B cell (primary cell): ENCODE results near the gene SLC7A5. TPM values are rescaled to one million over a fixed set of nuclear protein-coding genes. Genes with fewer than 3 reads are reported as not detected.

Experiments
- ATAC-seq: fragments of 200-7000 bp; cut with Tn5 transposase; one replicate; pipeline ENCODE4 v1.10.0; 2021; ENCODE audit warnings: low read depth, mild to moderate bottlenecking, moderate number of reproducible peaks, moderate library complexity
- CTCF ChIA-PET: fragments of 350-600 bp; sonication (Branson Sonifier 250); formaldehyde crosslinking; loops from one replicate; lab custom pipeline; 2021; ENCODE audit warnings: antibody characterized with exemption, inconsistent platforms; lab: Charles Lee
- POLR2A ChIA-PET: fragments of 350-600 bp; sonication (Branson Sonifier 250); formaldehyde crosslinking; loops from one replicate; lab custom pipeline; 2021; ENCODE audit warnings: antibody characterized with exemption; lab: Charles Lee
- DNase-seq: peaks from one replicate; pipeline ENCODE4 v3.0.0; 2013
- H2AFZ ChIP-seq: 2 replicates; pipeline ENCODE4 v1.6.1; 2012; ENCODE audit warnings: mild to moderate bottlenecking, low read depth, low read length; ENCODE audit not compliant: insufficient read depth, poor library complexity, severe bottlenecking
- H3K27ac ChIP-seq, 2 donors: 1 replicate in 1 of 2; 2 replicates in 1 of 2; pipeline ENCODE4 v1.5.1; 2012 to 2013; ENCODE audit warnings: low read length in 2 of 2, mild to moderate bottlenecking in 2 of 2, moderate library complexity in 1 of 2
- H3K27me3 ChIP-seq, 4 experiments: fragments of 200-600 bp in 1 of 4; sonication (generic) in 1 of 4; replicated peaks in 1 of 4; 1 replicate in 2 of 4; 2 replicates in 2 of 4; pipeline versions ENCODE4 v1.6.1 to v1.7.0; 2013 to 2016; ENCODE audit warnings: low read length in 3 of 4, mild to moderate bottlenecking in 2 of 4, mixed read lengths in 1 of 4, moderate library complexity in 1 of 4; ENCODE audit not compliant: insufficient read depth in 4 of 4, control insufficient read depth in 3 of 4; ENCODE audit errors: control extremely low read depth in 1 of 4
- H3K36me3 ChIP-seq, 2 experiments: replicated peaks in 1 of 2; 1 replicate in 1 of 2; 2 replicates in 1 of 2; pipeline versions ENCODE4 v1.6.1 to v1.7.1; 2013; ENCODE audit warnings: low read length in 1 of 2; ENCODE audit not compliant: insufficient read depth in 2 of 2, control insufficient read depth in 1 of 2; ENCODE audit errors: control extremely low read depth in 1 of 2, extremely low read depth in 1 of 2
- H3K4me1 ChIP-seq, 2 donors: fragments of 200-600 bp in 1 of 2; sonication (generic) in 1 of 2; 1 replicate in 1 of 2; 2 replicates in 1 of 2; pipeline versions ENCODE4 v1.5.1 to v1.6.1; 2013 to 2017; ENCODE audit warnings: low read length in 2 of 2; ENCODE audit not compliant: control insufficient read depth in 2 of 2, insufficient read depth in 2 of 2
- H3K4me2 ChIP-seq: replicated peaks from 2 replicates; pipeline ENCODE3; 2012; ENCODE audit warnings: mild to moderate bottlenecking, low read depth, low read length; ENCODE audit not compliant: poor library complexity, severe bottlenecking
- H3K4me3 ChIP-seq, 5 experiments: fragments of 200-600 bp in 1 of 5; sonication (generic) in 1 of 5; 1 replicate in 3 of 5; 2 replicates in 2 of 5; pipeline versions ENCODE4 v1.5.1 to v1.7.0; 2011 to 2016; ENCODE audit warnings: low read length in 4 of 5, mild to moderate bottlenecking in 4 of 5, low read depth in 2 of 5, control low read depth in 1 of 5, moderate library complexity in 1 of 5; ENCODE audit not compliant: insufficient read depth in 1 of 5; ENCODE audit errors: control extremely low read depth in 1 of 5, extremely low read depth in 1 of 5
- H3K79me2 ChIP-seq: fragments of 200-600 bp; sonication (generic); one replicate; pipeline ENCODE4 v1.6.0; 2016; ENCODE audit warnings: low read length; ENCODE audit not compliant: control insufficient read depth, insufficient read depth
- H3K9ac ChIP-seq: fragments of 200-600 bp; sonication (generic); 2 replicates; pipeline ENCODE4 v1.6.1; 2017; ENCODE audit warnings: mild to moderate bottlenecking, low read length, moderate library complexity
- H3K9me3 ChIP-seq, 3 donors: one replicate each; pipeline versions ENCODE4 v1.6.1 to v1.7.1; 2013; ENCODE audit warnings: low read length in 2 of 3; ENCODE audit not compliant: control insufficient read depth in 2 of 3, insufficient read depth in 1 of 3; ENCODE audit errors: control extremely low read depth in 1 of 3
- H4K20me1 ChIP-seq: 2 replicates; pipeline ENCODE4 v1.6.0; 2012; ENCODE audit warnings: mild to moderate bottlenecking, low read length; ENCODE audit not compliant: insufficient read depth, control insufficient read depth, poor library complexity, severe bottlenecking
- H3K27ac Mint-ChIP-seq: one replicate; pipeline ENCODE4 v1.8.0; 2021; ENCODE audit warnings: mixed read lengths
- H3K27me3 Mint-ChIP-seq: one replicate; pipeline ENCODE4 v1.8.0; 2021; ENCODE audit warnings: mixed read lengths
- H3K4me1 Mint-ChIP-seq: one replicate; pipeline ENCODE4 v1.8.0; 2021; ENCODE audit warnings: mixed read lengths
- H3K4me3 Mint-ChIP-seq: one replicate; pipeline ENCODE4 v1.8.0; 2021; ENCODE audit warnings: mixed read lengths
- H3K9me3 Mint-ChIP-seq: one replicate; pipeline ENCODE4 v1.8.0; 2022; ENCODE audit warnings: mixed read lengths; ENCODE audit not compliant: insufficient read depth
- EZH2 ChIP-seq: IDR thresholded peaks from 2 replicates; pipeline ENCODE4 v1.6.1; 2012; ENCODE audit warnings: borderline replicate concordance, low read depth, mild to moderate bottlenecking, moderate library complexity, low read length; ENCODE audit not compliant: insufficient read depth, poor library complexity, severe bottlenecking
- WGBS: methylation state at CpG from one replicate; pipeline ENCODE4 v1.1.5; 2013; ENCODE audit warnings: missing lambda C conversion rate; ENCODE audit not compliant: insufficient coverage; 5-methylcytosine and 5-hydroxymethylcytosine counted together
- intact Hi-C: fragments of 100-400 bp; cut with micrococcal nuclease; formaldehyde crosslinking; loops from one replicate; pipeline ENCODE4 v1.10.0; 2022
- polyA plus RNA-seq: library from polyadenylated mRNA; depleted of rRNA; stranded (reverse); fragments of >200 nt; gene quantifications from 2 replicates; pipeline ENCODE4 v1.2.3, GENCODE V29; 2012
- total RNA-seq, 2 donors: library from RNA; stranded (reverse); fragments of 120-200 nt in 1 of 2; gene quantifications; 1 replicate in 1 of 2; 2 replicates in 1 of 2; pipeline versions ENCODE4 v1.2.3 to v1.2.4, GENCODE V29; 2013 to 2022
- TF ChIP-seq, protein P1 (sequence below): fragments of 200-600 bp; IDR thresholded peaks from one replicate; pipeline ENCODE4 v1.8.0; 2022; ENCODE audit warnings: antibody characterized with exemption, mild to moderate bottlenecking

SLC7A5 gene
- total and polyA plus RNA-seq, 2 donors (not counting 1 experiment from before 2014, with no cell fraction given), result 2.5 to 20.9 TPM

DNA sequence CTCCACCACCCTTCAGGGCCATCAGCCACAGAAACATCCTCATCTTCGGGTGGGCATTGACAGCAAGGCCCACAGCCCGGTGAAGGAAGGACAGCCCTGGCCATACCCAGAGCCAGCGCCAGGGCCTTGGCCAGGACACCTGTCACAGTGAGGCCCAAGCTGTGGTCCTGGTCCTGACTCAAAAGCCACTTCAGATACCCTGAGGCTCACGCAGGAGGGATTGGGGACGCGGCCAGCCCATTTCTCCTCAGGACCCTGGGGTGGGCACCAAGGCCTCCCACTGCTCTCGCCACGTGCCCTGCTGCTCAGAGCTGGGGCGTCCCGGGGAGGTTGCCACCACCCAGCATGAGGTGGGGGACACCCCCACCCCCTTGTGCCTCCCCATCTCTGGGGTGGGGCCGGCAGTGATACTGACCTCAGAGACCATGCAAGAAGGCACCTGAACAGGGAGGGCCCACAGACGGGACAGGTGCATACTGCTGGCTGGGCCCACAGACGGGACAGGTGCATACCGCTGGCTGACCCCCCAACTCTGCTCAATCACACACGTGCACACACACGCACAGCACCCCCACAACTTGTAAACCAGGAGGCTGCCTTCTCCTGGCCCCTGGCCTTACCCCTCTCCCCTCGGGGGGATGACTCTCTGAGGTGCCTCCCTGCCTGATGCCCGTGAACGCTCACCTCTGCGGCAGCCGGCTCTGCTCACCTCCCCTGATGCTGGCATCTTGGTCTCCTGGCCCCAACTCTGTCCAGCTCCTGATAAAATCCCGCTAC lies 14.2 kb downstream of the SLC7A5 start:
- Histone ChIP-seq H3K4me3 (no peak overlapping the region), H4K20me1 (no peaks in the 10 kb centered on the region), H3K79me2 (peaks cover 27% of the 10 kb centered on the region), H3K9me3 (no peaks in the 10 kb centered on the region), H3K27ac (no peak overlapping the region), H3K27me3 (no peaks in the 10 kb centered on the region), H3K4me1 (peaks cover 4 to 34% of the 10 kb centered on the region in 2 donors), H2AFZ (no peak overlapping the region), H3K36me3 (no peaks in the 10 kb centered on the region), H3K9ac (no peak overlapping the region), H3K4me2 (no peak overlapping the region)
- H3K9me3 Mint-ChIP-seq, result no peaks in the 10 kb centered on the region
- no peak for TF ChIP-seq EZH2
- ATAC-seq (no peak), DNase-seq (no peak)
- peaks cover 31% of the 10 kb centered on the region for H3K4me1 Mint-ChIP-seq
- ChIA-PET CTCF (interaction anchor here (2.4 to 3.4 kb wide), 2 partner anchors 16 to 76 kb away, joined by 14 to 17 read pairs; no protein-coding TSS in a partner anchor), POLR2A (no interaction called here)
- intact Hi-C loops, result loop anchor here (5.0 kb wide), 2 partner anchors 43 to 78 kb away; no protein-coding TSS in a partner anchor
- WGBS, result 95% methylated on average over 19 of the region's 22 CpGs
- peak overlapping the region; percentile 20 for H3K27ac Mint-ChIP-seq
- no peaks in the 10 kb centered on the region for H3K27me3 Mint-ChIP-seq
- no peak overlapping the region for H3K4me3 Mint-ChIP-seq

DNA sequence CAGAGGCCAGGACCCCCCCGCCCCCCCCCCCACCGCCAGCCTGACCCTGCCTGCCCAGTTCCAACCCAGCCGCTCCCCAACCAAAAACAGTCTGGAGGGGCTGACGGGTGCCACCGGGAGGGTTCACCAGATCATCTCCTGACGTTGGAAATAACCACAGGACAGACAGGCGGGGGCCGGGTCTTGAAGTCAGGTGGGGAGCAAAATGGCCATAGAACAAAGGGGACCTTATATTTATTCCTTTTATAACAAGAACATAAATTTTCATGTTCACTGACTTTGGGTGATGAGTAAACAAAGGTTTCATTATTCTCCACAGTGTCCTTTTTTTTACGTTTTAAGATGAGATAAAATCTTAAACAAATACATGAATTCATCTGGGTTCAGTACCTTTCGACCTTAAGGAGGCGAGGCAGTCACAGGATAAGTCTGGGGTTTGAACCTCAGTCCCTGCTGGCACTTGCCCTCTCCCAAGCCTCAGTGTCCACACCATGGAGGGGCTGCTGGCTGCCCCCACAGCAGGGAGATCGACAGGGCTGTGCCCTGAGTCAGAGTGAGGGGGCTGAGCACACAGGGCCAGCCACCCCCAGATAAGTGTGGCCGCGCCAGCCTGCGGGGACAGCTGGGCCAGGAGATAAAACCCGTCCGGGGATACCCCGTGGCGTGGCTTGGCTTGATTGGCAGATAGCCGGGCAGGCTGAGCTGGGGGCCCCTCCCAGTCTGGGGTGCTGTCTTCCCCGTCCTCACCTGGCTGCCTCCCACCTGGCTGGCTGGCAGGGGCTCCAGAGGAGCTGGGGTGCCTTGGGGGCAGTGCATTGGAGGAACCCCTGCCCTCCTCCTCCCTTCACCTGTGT lies 15.0 kb downstream of the SLC7A5 start:
- no peak for DNase-seq
- no peaks in the 10 kb centered on the region for H3K27me3 ChIP-seq
- H3K36me3 ChIP-seq, result no peaks in the 10 kb centered on the region
- no peaks in the 10 kb centered on the region for H3K9me3 ChIP-seq
- no peaks in the 10 kb centered on the region for H3K9me3 Mint-ChIP-seq
- intact Hi-C loops, result loop anchor here (5.0 kb wide), 2 partner anchors 42 to 77 kb away; no protein-coding TSS in a partner anchor
- H3K9ac ChIP-seq, result no peak overlapping the region
- H3K4me2 ChIP-seq, result peak overlapping the region; percentile 70
- peaks cover 27% of the 10 kb centered on the region for H3K79me2 ChIP-seq
- no peak for ATAC-seq
- H3K4me3 ChIP-seq, result no peak overlapping the region
- H3K4me3 Mint-ChIP-seq, result peak overlapping the region; percentile 49
- H3K4me1 Mint-ChIP-seq, result peaks cover 29% of the 10 kb centered on the region
- H3K27ac ChIP-seq, result no peak overlapping the region
- peak overlapping the region; percentile 70 for H3K27ac Mint-ChIP-seq
- TF ChIP-seq, protein P1, sequence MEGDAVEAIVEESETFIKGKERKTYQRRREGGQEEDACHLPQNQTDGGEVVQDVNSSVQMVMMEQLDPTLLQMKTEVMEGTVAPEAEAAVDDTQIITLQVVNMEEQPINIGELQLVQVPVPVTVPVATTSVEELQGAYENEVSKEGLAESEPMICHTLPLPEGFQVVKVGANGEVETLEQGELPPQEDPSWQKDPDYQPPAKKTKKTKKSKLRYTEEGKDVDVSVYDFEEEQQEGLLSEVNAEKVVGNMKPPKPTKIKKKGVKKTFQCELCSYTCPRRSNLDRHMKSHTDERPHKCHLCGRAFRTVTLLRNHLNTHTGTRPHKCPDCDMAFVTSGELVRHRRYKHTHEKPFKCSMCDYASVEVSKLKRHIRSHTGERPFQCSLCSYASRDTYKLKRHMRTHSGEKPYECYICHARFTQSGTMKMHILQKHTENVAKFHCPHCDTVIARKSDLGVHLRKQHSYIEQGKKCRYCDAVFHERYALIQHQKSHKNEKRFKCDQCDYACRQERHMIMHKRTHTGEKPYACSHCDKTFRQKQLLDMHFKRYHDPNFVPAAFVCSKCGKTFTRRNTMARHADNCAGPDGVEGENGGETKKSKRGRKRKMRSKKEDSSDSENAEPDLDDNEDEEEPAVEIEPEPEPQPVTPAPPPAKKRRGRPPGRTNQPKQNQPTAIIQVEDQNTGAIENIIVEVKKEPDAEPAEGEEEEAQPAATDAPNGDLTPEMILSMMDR, result no peak
- no peak for TF ChIP-seq EZH2
- ChIA-PET CTCF (interaction anchor here (3.3 to 3.4 kb wide), 2 partner anchors 75 kb away, joined by 12 to 14 read pairs; no protein-coding TSS in a partner anchor), POLR2A (interaction anchor here (0.9 to 1.5 kb wide), 2 partner anchors 10 to 75 kb away, joined by 3 to 4 read pairs; no protein-coding TSS in a partner anchor)
- peaks cover 4 to 37% of the 10 kb centered on the region in 2 donors for H3K4me1 ChIP-seq
- peak overlapping the region; percentile 58 for H2AFZ ChIP-seq
- no peaks in the 10 kb centered on the region for H4K20me1 ChIP-seq
- 77% methylated on average over 14 of the region's 21 CpGs for WGBS
- H3K27me3 Mint-ChIP-seq, result no peaks in the 10 kb centered on the region
